SK-N-SH (cell line): Measurements from ENCODE around the gene EXOC3. TPM values are rescaled to one million over a fixed set of nuclear protein-coding genes. Genes with fewer than 3 reads are reported as not detected.

Source experiments
- CTCF ChIA-PET: fragments of 300-600, 350-600 bp; formaldehyde crosslinking; extraction: SDS; loops from one replicate; lab custom pipeline; 2021; lab: Yijun Ruan, JAX
- POLR2A ChIA-PET: fragments of 350-600 bp; sonication (Branson Sonifier 250); formaldehyde crosslinking; extraction: SDS; loops from one replicate; lab custom pipeline; 2020; ENCODE audit warnings: antibody characterized with exemption, inconsistent platforms; lab: Yijun Ruan, JAX
- DNase-seq: peaks from one replicate; pipeline ENCODE4 v3.0.0; 2012
- H2AFZ ChIP-seq: fragments of 200-600 bp; sonication (generic); 2 replicates; pipeline ENCODE4 v1.8.1; 2016; ENCODE audit warnings: antibody characterized with exemption, mild to moderate bottlenecking, low read depth
- H3F3A ChIP-seq: fragments of 200-600 bp; sonication (generic); replicated peaks from 2 replicates; pipeline ENCODE3; 2016; ENCODE audit warnings: antibody characterized with exemption, mild to moderate bottlenecking; ENCODE audit not compliant: insufficient read depth
- H3K27ac ChIP-seq, 2 experiments: fragments of 200-500 bp in 1 of 2; fragments of 200-600 bp in 1 of 2; sonication (Bioruptor generic) in 1 of 2; sonication (generic), shearing (Covaris generic) in 1 of 2; 2 replicates each; pipeline versions ENCODE4 v1.5.1 to v1.6.1; 2014 to 2016; ENCODE audit warnings: low read depth in 2 of 2, inconsistent platforms in 1 of 2, low read length in 1 of 2, mild to moderate bottlenecking in 1 of 2, mixed read lengths in 1 of 2
- H3K27me3 ChIP-seq: fragments of 200-600 bp; sonication (generic), shearing (Covaris generic); 2 replicates; pipeline ENCODE4 v1.6.1; 2016; ENCODE audit warnings: mixed run types; ENCODE audit not compliant: insufficient read depth
- H3K36me3 ChIP-seq, 2 experiments: fragments of 200-500 bp in 1 of 2; fragments of 200-600 bp in 1 of 2; sonication (Bioruptor generic) in 1 of 2; sonication (generic) in 1 of 2; replicated peaks in 1 of 2; 2 replicates each; pipeline versions ENCODE3 to v1.5.1; 2014 to 2016; ENCODE audit warnings: low read length in 1 of 2, mild to moderate bottlenecking in 1 of 2; ENCODE audit not compliant: insufficient read depth in 2 of 2, control insufficient read depth in 1 of 2
- H3K4me1 ChIP-seq, 2 experiments: fragments of 200-500 bp in 1 of 2; fragments of 200-600 bp in 1 of 2; sonication (Bioruptor generic) in 1 of 2; sonication (generic), shearing (Covaris generic) in 1 of 2; 2 replicates each; pipeline versions ENCODE4 v1.5.1 to v1.6.1; 2014 to 2016; ENCODE audit warnings: low read depth in 1 of 2, low read length in 1 of 2, mixed run types in 1 of 2; ENCODE audit not compliant: insufficient read depth in 2 of 2, control insufficient read depth in 1 of 2
- H3K4me2 ChIP-seq: fragments of 200-600 bp; sonication (generic), shearing (Covaris generic); 2 replicates; pipeline ENCODE4 v1.6.1; 2017; ENCODE audit warnings: mixed run types
- H3K4me3 ChIP-seq, 2 experiments: fragments of 200-500 bp in 1 of 2; fragments of 200-600 bp in 1 of 2; sonication (Bioruptor generic) in 1 of 2; sonication (generic), shearing (Covaris generic) in 1 of 2; 2 replicates each; pipeline versions ENCODE4 v1.5.1 to v1.8.1; 2014 to 2016; ENCODE audit warnings: low read depth in 2 of 2, inconsistent platforms in 1 of 2, low read length in 1 of 2, mild to moderate bottlenecking in 1 of 2, mixed read lengths in 1 of 2, moderate library complexity in 1 of 2
- H3K79me2 ChIP-seq: fragments of 200-600 bp; sonication (generic); 2 replicates; pipeline ENCODE4 v1.8.1; 2017; ENCODE audit warnings: mild to moderate bottlenecking; ENCODE audit not compliant: insufficient read depth
- H3K9ac ChIP-seq: fragments of 200-600 bp; sonication (generic); 2 replicates; pipeline ENCODE4 v1.6.1; 2017; ENCODE audit warnings: mixed run types
- H3K9me2 ChIP-seq: fragments of 200-600 bp; sonication (generic); 2 replicates; pipeline ENCODE4 v1.6.1; 2017; ENCODE audit warnings: mixed run types
- H3K9me3 ChIP-seq: fragments of 200-600 bp; sonication (generic); 2 replicates; pipeline ENCODE4 v1.6.1; 2017; ENCODE audit warnings: mixed run types, mild to moderate bottlenecking, moderate library complexity
- H4K20me1 ChIP-seq: fragments of 200-600 bp; sonication (generic); 2 replicates; pipeline ENCODE4 v1.6.1; 2017; ENCODE audit warnings: mild to moderate bottlenecking, mixed run types; ENCODE audit not compliant: insufficient read depth
- EZH2phosphoT487 ChIP-seq: fragments of 200-600 bp; sonication (generic); IDR thresholded peaks from 2 replicates; pipeline ENCODE4 v1.6.1; 2017; ENCODE audit warnings: low read depth, mixed run types, mild to moderate bottlenecking, antibody characterized with exemption, moderate library complexity, borderline replicate concordance
- GABPA ChIP-seq: IDR thresholded peaks from 2 replicates; pipeline ENCODE4 v1.4.0; 2012; ENCODE audit warnings: low read depth, mild to moderate bottlenecking
- MEF2A ChIP-seq: IDR thresholded peaks from 2 replicates; pipeline ENCODE4 v1.4.0; 2012; ENCODE audit warnings: low read depth, borderline replicate concordance
- MXI1 ChIP-seq: IDR thresholded peaks from 2 replicates; pipeline ENCODE4 v1.6.1; 2012; ENCODE audit warnings: mild to moderate bottlenecking, low read depth, low read length, improper control_type of control experiment
- POLR2AphosphoS5 ChIP-seq: IDR thresholded peaks from 2 replicates; pipeline ENCODE4 v1.6.1; 2012; ENCODE audit warnings: low read depth, low read length
- RAD21 ChIP-seq: IDR thresholded peaks from 2 replicates; pipeline ENCODE4 v1.6.1; 2012; ENCODE audit warnings: mild to moderate bottlenecking, low read length
- RCOR1 ChIP-seq: fragments of 150-350 bp; IDR thresholded peaks from 2 replicates; pipeline ENCODE4 v1.6.1; 2017; ENCODE audit warnings: antibody characterized with exemption, low read length
- RXRA ChIP-seq: IDR thresholded peaks from 2 replicates; pipeline ENCODE4 v1.4.0; 2012; ENCODE audit warnings: low read depth, mild to moderate bottlenecking, borderline replicate concordance
- SIN3A ChIP-seq: IDR thresholded peaks from 2 replicates; pipeline ENCODE4 v1.6.1; 2012; ENCODE audit warnings: low read depth, mild to moderate bottlenecking, low read length, moderate library complexity, borderline replicate concordance
- TAF1 ChIP-seq: IDR thresholded peaks from 2 replicates; pipeline ENCODE4 v1.6.1; 2012; ENCODE audit warnings: low read depth, mild to moderate bottlenecking, low read length, moderate library complexity, borderline replicate concordance
- TCF12 ChIP-seq: IDR thresholded peaks from 2 replicates; pipeline ENCODE4 v1.4.0; 2012
- YY1 ChIP-seq: IDR thresholded peaks from 2 replicates; pipeline ENCODE4 v1.4.0; 2012; ENCODE audit warnings: low read depth, mild to moderate bottlenecking
- WGBS: methylation state at CpG from one replicate; pipeline ENCODE4 v1.1.6; 2017; ENCODE audit warnings: low lambda C conversion rate; 5-methylcytosine and 5-hydroxymethylcytosine counted together
- polyA plus RNA-seq, 3 experiments: library from polyadenylated mRNA; depleted of rRNA; stranded (reverse); fragments of >200 nt; gene quantifications; 2 replicates each; pipeline ENCODE4 v1.2.3, GENCODE V29; 2012
- TF ChIP-seq, protein P1 (sequence below): IDR thresholded peaks from 2 replicates; pipeline ENCODE4; 2012
- TF ChIP-seq, protein P2 (sequence below): IDR thresholded peaks from 2 replicates; pipeline ENCODE4 v1.4.0; 2012; ENCODE audit warnings: low read depth, borderline replicate concordance
- TF ChIP-seq, protein P3 (sequence below): IDR thresholded peaks from 2 replicates; pipeline ENCODE4 v1.4.0; 2012; ENCODE audit warnings: low read depth, borderline replicate concordance

The EXOC3 gene
- polyA plus RNA-seq, 1 of the 3 experiments (the other 2 are of a cell fraction): 25.7 TPM

DNA sequence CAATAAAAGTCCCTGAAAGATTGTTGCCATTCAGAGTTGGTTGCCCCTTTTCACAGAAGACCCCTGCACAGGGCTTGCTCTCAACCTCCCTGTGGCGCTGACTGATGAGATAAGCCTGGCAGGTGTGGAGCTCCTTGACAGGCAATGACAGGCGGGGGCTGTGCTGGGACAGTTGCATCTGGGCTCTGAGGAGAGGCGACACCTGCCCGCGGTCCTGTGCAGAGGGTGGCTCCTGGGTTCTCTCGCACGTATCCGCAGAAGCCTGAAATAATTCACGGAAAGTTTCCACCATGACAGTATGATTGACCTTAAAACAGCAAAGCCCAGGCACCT, 19.8 kb upstream of the EXOC3 start:
- POLR2A ChIA-PET: no interaction called here
- CTCF ChIA-PET: interaction anchor here (1.1 kb wide), 1 partner anchor 9 kb away, joined by 3 read pairs; no protein-coding TSS in a partner anchor
- no peaks in the 10 kb centered on the region for H3K27me3 ChIP-seq
- H3F3A ChIP-seq: no peaks in the 10 kb centered on the region
- no peaks in the 10 kb centered on the region for H3K36me3 ChIP-seq
- no peak overlapping the region for H3K4me3 ChIP-seq
- H3K4me1 ChIP-seq: no peaks in the 10 kb centered on the region; a peak in 1 of 4 replicates
- TF ChIP-seq, protein P1, sequence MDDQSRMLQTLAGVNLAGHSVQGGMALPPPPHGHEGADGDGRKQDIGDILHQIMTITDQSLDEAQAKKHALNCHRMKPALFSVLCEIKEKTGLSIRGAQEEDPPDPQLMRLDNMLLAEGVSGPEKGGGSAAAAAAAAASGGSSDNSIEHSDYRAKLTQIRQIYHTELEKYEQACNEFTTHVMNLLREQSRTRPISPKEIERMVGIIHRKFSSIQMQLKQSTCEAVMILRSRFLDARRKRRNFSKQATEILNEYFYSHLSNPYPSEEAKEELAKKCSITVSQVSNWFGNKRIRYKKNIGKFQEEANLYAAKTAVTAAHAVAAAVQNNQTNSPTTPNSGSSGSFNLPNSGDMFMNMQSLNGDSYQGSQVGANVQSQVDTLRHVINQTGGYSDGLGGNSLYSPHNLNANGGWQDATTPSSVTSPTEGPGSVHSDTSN: no peak
- no peak for TF ChIP-seq MEF2A
- TF ChIP-seq, protein P2, sequence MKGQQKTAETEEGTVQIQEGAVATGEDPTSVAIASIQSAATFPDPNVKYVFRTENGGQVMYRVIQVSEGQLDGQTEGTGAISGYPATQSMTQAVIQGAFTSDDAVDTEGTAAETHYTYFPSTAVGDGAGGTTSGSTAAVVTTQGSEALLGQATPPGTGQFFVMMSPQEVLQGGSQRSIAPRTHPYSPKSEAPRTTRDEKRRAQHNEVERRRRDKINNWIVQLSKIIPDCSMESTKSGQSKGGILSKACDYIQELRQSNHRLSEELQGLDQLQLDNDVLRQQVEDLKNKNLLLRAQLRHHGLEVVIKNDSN: no peak
- no peak for TF ChIP-seq EZH2phosphoT487
- TF ChIP-seq MXI1: no peak
- no peak for TF ChIP-seq GABPA
- no peak for TF ChIP-seq RXRA
- no peak for TF ChIP-seq TCF12
- no peak for TF ChIP-seq POLR2AphosphoS5
- TF ChIP-seq TAF1: no peak
- TF ChIP-seq RAD21: no peak
- TF ChIP-seq RCOR1: no peak
- no peak for DNase-seq
- H4K20me1 ChIP-seq: no peaks in the 10 kb centered on the region
- H3K9me3 ChIP-seq: no peaks in the 10 kb centered on the region
- H2AFZ ChIP-seq: no peak overlapping the region
- H3K4me2 ChIP-seq: no peak overlapping the region
- H3K9ac ChIP-seq: no peak overlapping the region
- H3K27ac ChIP-seq: no peak overlapping the region
- H3K9me2 ChIP-seq: no peaks in the 10 kb centered on the region
- WGBS: 78% methylated on average over 8 of the region's 9 CpGs
- H3K79me2 ChIP-seq: no peaks in the 10 kb centered on the region

DNA sequence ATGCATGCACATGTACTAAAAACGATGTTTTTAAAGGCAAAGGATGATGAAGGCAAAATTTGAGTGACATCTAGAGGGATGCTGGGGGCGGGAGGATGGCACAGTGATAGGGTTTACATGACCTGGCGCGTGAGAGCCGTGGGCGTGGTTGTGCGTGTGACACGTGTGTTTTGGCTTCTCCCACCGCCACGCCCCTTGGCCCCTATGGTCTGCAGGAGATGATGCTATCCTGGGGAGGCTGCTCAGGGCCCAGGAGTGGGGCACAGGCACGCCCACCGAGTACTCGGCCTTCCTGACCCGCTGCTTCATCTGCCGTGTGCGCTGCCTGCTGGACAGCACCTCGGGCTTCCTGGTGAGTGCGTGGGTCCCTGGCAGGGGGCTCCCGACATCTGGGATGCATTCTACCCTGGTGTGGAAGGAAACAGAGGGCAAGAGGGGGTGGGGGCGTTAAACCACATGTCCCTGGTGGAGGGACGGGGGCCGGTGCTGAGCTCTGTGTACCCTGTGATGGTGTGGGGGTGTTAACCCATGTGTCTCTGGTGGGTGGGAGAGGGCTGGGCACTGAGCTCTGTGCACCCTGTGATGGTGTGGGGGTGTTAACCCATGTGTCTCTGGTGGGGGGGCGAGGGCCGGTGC, 19.2 kb upstream of the EXOC3 start:
- Histone ChIP-seq H2AFZ (no peak overlapping the region), H3K9ac (no peak overlapping the region), H3K27me3 (no peaks in the 10 kb centered on the region), H3K27ac (no peak overlapping the region), H4K20me1 (no peaks in the 10 kb centered on the region), H3K9me2 (no peaks in the 10 kb centered on the region), H3K4me1 (no peaks in the 10 kb centered on the region; a peak in 1 of 4 replicates), H3K4me3 (no peak overlapping the region), H3K4me2 (no peak overlapping the region), H3K9me3 (no peaks in the 10 kb centered on the region), H3K79me2 (no peaks in the 10 kb centered on the region), H3K36me3 (no peaks in the 10 kb centered on the region), H3F3A (no peaks in the 10 kb centered on the region)
- ChIA-PET CTCF (interaction anchor here (1.1 kb wide), 1 partner anchor 10 kb away, joined by 3 read pairs; no protein-coding TSS in a partner anchor), POLR2A (no interaction called here)
- WGBS: 82% methylated on average over 20 of the region's 24 CpGs
- TF ChIP-seq RXRA (no peak), RCOR1 (no peak), YY1 (no peak), SIN3A (no peak), TCF12 (no peak)
- TF ChIP-seq, protein P3, sequence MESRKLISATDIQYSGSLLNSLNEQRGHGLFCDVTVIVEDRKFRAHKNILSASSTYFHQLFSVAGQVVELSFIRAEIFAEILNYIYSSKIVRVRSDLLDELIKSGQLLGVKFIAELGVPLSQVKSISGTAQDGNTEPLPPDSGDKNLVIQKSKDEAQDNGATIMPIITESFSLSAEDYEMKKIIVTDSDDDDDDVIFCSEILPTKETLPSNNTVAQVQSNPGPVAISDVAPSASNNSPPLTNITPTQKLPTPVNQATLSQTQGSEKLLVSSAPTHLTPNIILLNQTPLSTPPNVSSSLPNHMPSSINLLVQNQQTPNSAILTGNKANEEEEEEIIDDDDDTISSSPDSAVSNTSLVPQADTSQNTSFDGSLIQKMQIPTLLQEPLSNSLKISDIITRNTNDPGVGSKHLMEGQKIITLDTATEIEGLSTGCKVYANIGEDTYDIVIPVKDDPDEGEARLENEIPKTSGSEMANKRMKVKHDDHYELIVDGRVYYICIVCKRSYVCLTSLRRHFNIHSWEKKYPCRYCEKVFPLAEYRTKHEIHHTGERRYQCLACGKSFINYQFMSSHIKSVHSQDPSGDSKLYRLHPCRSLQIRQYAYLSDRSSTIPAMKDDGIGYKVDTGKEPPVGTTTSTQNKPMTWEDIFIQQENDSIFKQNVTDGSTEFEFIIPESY: no peak
- no peak for DNase-seq
